ENCODE data around the gene ZSCAN22.
A peak's percentile ranks its signal among the peaks of the same experiment; 100 is the strongest.

- TF ChIP-seq ZNF274 (IDR thresholded peaks at IDR 0.05; ENCODE audit: low read depth, low read length) (no peak), YY1 (IDR thresholded peaks at IDR 0.05; ENCODE audit: insufficient read depth, insufficient read length) (peak; percentile 53), SUZ12 (IDR thresholded peaks at IDR 0.05; ENCODE audit: extremely low read depth, insufficient read depth, insufficient read length) (no peak)
These were observed 21.5 kb upstream of the ZSCAN22 start, which contains the start of gene ERVK3-1 for GRCh38 chr19:58305065-58305931.

All from NT2/D1 (cell line).